GM21528 (cell line): Measurements from ENCODE around the gene PLAAT4.
"Not testable (repeated sequence)": the region's sequence is repeated elsewhere in the genome, so short reads cannot be mapped to it uniquely, and the experiment has no call there.

Source experiments
- ATAC-seq: cut with Tn5 transposase; IDR thresholded peaks from one replicate; pipeline ENCODE4 v1.9.1; 2021; ENCODE audit warnings: mild to moderate bottlenecking, moderate library complexity; ENCODE audit not compliant: unreplicated experiment, low FRiP score

Gene PLAAT4

GRCh38 chr11:63510360-63511047 lies 26.1 kb upstream of the PLAAT4 start:
- ATAC-seq = no peak

GRCh38 chr11:63511048-63511748 lies 25.4 kb upstream of the PLAAT4 start:
- no peak for ATAC-seq

DNA sequence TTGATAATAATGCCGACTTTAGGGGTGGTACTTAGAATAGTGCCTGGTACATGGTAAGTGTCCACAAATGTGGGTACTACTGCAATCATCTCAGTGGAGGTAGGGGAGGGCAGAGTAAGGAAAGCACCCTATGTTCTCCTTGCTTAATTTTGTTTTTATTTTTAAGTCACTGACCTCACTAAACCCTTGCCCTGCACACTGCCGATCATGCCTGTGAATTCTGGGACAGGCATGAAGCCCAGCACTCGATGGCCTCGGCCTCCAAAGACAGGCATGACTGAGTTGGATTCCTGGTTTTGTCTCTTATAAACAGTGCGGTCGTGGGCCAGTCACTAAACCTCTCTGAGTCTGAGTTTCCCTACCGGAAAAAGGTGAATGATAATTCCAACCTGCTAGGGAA lies 23.8 kb upstream of the PLAAT4 start:
- ATAC-seq = no peak

- ATAC-seq = no peak
Observed at GRCh38 chr11:63516109-63516508, 20.5 kb upstream of the PLAAT4 start.

DNA sequence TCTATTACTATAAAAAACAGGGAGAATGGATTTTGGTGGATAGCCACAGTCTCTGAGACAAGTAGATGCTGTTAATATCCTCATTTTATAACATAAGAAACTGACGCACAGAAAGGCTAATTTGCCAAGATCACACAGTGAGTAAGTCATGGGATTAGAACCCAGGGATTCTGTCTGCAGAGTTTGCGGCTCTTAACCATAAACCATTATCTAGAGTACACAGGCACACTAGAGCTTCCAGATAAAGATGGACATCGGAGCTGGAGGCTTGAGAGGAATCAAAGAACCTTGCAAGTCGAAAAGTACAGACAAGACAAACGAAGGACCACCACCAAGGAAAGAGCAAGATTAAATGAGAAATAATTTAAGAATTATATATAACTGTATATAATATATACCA lies 19.5 kb upstream of the PLAAT4 start:
- ATAC-seq = no peak

GRCh38 chr11:63518548-63518947 lies 18.1 kb upstream of the PLAAT4 start:
- no peak for ATAC-seq

- no peak for ATAC-seq
Observed at GRCh38 chr11:63520606-63521170, 15.9 kb upstream of the PLAAT4 start.

- ATAC-seq = no peak
Observed at GRCh38 chr11:63521896-63522295, 14.7 kb upstream of the PLAAT4 start.

GRCh38 chr11:63523151-63523550 lies 13.5 kb upstream of the PLAAT4 start:
- ATAC-seq = no peak

DNA sequence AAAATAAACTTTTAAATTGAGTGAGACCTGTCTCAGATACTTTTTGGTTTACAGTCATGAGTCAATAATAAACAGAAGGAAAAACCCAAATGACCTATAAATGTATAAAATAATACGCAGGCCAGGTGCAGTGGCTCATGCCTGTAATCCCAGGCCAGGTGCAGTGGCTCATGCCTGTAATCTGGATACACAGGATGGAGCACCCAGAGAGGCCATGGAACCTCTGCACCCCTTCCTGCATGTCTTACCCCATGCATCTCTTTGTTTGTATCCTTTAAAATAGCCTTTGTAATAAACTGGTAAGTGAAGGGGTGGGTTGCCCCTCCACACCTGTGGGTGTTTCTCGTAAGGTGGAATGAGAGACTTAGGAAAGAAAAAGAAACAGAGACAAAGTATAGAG lies 8.9 kb upstream of the PLAAT4 start:
- ATAC-seq = no peak

- ATAC-seq = not testable (repeated sequence)
Observed at GRCh38 chr11:63528156-63528555, 8.5 kb upstream of the PLAAT4 start.

DNA sequence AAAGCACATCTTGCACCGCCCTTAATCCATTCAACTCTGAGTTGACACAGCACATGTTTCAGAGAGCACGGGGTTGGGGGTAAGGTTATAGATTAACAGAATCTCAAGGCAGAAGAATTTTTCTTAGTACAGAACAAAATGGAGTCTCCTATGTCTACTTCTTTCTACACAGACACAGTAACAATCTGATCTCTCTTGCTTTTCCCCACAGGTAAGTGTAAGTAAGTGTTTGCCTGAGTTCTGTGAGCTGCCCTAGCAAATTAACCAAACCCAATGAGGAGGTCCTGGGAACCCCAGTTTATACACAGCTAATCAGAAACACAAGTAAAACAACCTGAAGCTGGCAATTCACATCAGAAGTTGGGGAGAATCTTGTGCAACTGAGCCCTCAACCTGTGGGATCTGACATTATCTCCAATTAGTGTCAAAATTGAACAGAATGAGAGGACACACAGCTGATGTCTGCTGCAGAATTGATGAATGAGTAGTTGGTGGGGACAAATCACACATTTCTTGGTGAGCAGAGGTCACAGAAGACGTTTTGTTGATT lies 7.8 kb upstream of the PLAAT4 start:
- ATAC-seq = not testable (repeated sequence)

- not testable (repeated sequence) for ATAC-seq
Observed at GRCh38 chr11:63529373-63529772, 7.2 kb upstream of the PLAAT4 start.

DNA sequence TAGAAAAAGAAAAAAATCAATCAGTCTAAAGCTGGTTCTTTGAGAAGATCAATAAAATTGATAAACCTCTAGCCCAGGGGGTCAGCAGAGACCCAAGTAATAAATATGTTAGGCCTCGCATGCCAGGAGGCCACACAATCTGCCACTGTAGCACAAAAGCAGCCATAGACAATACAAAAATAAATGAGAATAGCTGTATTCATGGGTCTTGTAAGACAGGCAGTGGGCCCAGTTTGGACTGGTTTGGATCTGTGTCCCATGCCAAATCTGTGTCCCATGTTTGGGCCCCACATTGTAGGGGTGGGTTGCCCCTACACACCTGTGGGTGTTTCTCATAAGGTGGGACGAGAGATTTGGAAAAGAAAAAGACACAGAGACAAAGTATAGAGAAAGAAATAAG lies 6.6 kb upstream of the PLAAT4 start:
- no peak for ATAC-seq

DNA sequence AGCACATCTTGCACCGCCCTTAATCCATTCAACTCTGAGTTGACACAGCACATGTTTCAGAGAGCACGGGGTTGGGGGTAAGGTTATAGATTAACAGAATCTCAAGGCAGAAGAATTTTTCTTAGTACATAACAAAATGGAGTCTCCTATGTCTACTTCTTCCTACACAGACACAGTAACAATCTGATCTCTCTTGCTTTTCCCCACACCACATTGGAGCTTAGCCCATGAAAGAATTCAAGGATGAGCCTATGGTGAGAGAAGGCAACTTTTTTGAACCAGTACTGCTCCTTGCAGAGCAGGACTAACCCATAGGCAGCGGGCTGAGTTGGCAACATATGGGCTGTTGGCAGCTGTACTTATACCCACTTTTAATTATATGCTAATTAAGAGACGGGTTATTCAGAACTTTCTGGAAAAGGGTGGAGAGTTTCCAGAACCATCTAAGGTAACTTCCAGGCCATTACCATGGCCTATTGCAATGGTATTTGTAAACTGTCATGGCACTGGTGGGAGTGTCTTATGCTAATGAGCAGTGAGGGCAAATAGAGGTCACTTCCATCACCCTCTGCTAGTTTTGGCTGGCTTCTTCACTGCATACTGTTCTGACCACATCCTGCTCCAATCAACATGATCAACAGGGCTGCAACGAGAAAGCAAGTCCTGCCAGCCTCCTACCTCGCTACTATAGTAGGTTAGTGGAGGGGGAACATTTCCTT lies 5.4 kb upstream of the PLAAT4 start:
- peak; percentile 73 for ATAC-seq

DNA sequence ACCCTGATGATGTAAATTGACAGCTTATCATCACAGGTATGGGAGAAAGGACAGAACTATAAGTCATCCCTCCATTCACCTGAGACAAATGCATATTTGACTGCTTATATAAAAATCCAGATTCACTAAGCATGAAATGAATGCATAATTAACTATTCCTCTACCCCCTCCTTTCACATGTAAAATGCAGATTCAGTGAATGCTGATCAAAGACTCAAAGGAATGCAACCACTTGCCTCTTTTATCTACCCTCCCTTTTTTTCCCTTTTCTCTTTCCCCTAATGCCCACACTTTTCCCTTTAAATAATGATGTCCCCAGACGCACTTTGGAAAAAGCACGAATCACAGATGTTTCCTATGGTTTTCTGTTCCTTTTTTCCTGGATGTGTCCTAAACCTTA lies 4.5 kb upstream of the PLAAT4 start:
- no peak for ATAC-seq

DNA sequence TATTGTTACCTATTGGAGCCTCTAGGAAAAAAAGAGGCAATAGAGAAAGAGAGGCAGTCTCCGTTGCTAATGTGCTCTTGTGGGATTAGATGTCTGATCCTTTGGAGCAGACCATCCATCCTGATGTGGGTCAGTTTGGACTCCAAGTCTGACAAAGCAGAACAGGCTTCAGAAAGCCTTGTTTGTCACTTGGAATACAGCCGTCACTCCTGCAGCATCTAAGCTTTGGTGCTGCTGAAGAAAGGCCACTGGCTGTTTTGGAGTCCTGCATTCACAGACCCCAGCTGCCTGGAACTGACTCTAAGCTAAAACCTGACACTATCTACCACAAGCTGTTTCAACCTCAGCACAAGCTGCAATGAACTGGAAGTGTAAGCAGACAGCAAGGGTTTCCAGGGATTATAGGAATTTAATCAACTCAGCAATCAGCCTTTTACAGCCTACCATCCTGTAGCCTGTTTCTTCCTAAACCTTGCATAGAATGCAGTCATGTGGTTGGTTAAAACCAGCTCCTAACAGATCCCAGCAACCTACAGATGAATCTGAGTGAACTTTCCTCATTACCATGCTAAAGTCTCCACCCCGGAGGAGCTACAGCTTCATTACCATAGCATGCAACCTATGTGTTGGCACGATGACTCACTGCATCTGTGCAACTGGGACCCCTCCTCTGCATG lies 3.7 kb upstream of the PLAAT4 start:
- no peak for ATAC-seq

GRCh38 chr11:63534076-63534475 lies 2.5 kb upstream of the PLAAT4 start:
- ATAC-seq = no peak

DNA sequence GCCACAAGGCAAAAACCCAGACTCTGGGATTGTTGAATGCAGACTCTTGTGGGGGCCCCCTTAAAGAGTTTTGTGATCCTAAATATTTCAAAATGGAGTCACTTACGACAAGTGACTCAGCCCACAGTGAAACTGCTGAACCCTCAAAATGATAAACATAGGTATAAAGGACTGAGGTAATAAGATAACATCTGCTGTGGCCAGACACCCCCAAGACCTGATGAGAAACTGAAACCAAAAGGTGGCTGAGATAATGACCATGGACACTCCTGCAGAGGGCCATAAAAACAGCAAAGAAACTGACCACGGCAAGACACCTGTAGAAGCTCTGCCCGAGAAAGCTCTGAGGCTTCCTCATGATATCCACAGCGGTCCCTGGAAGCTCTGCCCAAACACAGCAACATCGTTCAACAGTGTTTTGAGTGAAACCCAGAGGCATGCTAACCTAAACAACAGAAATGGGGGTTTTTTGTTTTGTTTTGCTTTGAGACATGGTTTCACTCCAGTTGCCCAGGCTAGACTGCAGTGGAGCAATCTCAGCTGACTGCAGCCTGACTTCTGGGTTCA lies 1.6 kb upstream of the PLAAT4 start:
- ATAC-seq = no peak

DNA sequence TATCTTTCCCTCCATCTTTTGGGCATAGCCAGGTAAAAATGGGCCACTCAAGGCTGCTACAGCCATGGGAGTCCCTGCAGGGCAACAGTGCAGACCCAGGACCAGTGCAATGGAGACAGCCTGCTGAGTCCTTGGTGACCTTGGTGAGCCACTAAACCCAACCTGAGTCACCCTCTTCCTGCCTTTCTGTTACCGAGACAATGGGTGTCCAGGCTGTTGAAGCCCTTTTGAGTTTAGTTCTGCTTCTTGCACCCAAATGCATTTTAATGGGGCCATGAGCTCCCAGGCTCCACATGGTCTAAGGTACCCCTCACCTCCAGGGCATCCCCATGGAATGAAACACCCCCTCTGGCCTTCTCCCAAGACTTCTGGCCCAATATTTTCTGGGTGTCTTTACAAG lies 874 bp upstream of the PLAAT4 start:
- ATAC-seq = no peak
